Neural progenitor cell (in vitro differentiated cells): Measurements from ENCODE around the gene BBS9. TPM values are rescaled to one million over a fixed set of nuclear protein-coding genes. Genes with fewer than 3 reads are reported as not detected.

Experiments used
- DNase-seq: peaks from one replicate; pipeline ENCODE4 v3.0.0-alpha.2; 2016; ENCODE audit warnings: low spot score
- H2AFZ ChIP-seq: fragments of 200-600 bp; sonication (generic); replicated peaks from 2 replicates; pipeline ENCODE4 v1.6.1; 2016; ENCODE audit warnings: antibody characterized with exemption
- H3F3A ChIP-seq: fragments of 200-600 bp; sonication (generic); 2 replicates; pipeline ENCODE4 v1.6.1; 2016; ENCODE audit warnings: antibody characterized with exemption, low read depth
- H3K27ac ChIP-seq: fragments of 200-600 bp; sonication (generic); 2 replicates; pipeline ENCODE4 v1.5.1; 2016; ENCODE audit warnings: mild to moderate bottlenecking
- H3K27me3 ChIP-seq: fragments of 200-600 bp; sonication (generic); 2 replicates; pipeline ENCODE4 v1.6.1; 2016; ENCODE audit warnings: mild to moderate bottlenecking, moderate library complexity
- H3K36me3 ChIP-seq: fragments of 200-600 bp; sonication (generic); 2 replicates; pipeline ENCODE4 v1.5.1; 2016
- H3K4me1 ChIP-seq: fragments of 200-600 bp; sonication (generic); 2 replicates; pipeline ENCODE4 v1.6.1; 2016; ENCODE audit warnings: mixed run types
- H3K4me2 ChIP-seq: fragments of 200-600 bp; sonication (generic); 2 replicates; pipeline ENCODE4 v1.6.1; 2016
- H3K4me3 ChIP-seq: fragments of 200-600 bp; sonication (generic); 2 replicates; pipeline ENCODE4 v1.5.1; 2016
- H3K79me2 ChIP-seq: fragments of 200-600 bp; sonication (generic); 2 replicates; pipeline ENCODE4 v1.6.1; 2016; ENCODE audit warnings: low read depth
- H3K9ac ChIP-seq: fragments of 200-600 bp; sonication (generic); 2 replicates; pipeline ENCODE4 v1.6.1; 2016
- H3K9me3 ChIP-seq: fragments of 200-600 bp; sonication (generic); 2 replicates; pipeline ENCODE4 v1.5.1; 2016; ENCODE audit warnings: low read depth
- H4K20me1 ChIP-seq: fragments of 200-600 bp; sonication (generic); 2 replicates; pipeline ENCODE4 v1.6.1; 2016; ENCODE audit warnings: low read depth
- H3K27ac Mint-ChIP-seq: 3 replicates; pipeline ENCODE4 v1.8.0; 2021; ENCODE audit warnings: mixed read lengths
- H3K27me3 Mint-ChIP-seq: 2 replicates; pipeline ENCODE4 v1.8.0; 2022; ENCODE audit warnings: low read depth, mild to moderate bottlenecking, inconsistent platforms, moderate library complexity, mixed read lengths; ENCODE audit not compliant: insufficient read depth
- H3K36me3 Mint-ChIP-seq: 3 replicates; pipeline ENCODE4 v1.8.0; 2021; ENCODE audit warnings: mixed read lengths
- H3K4me1 Mint-ChIP-seq: 3 replicates; pipeline ENCODE4 v1.8.0; 2021; ENCODE audit warnings: mixed read lengths
- H3K4me3 Mint-ChIP-seq: 3 replicates; pipeline ENCODE4 v1.8.0; 2021; ENCODE audit warnings: mild to moderate bottlenecking, moderate library complexity, mixed read lengths
- H3K9me3 Mint-ChIP-seq: 3 replicates; pipeline ENCODE4 v1.8.0; 2020; ENCODE audit warnings: mixed read lengths
- EZH2 ChIP-seq: fragments of 200-600 bp; sonication (generic); IDR thresholded peaks from 2 replicates; pipeline ENCODE4 v1.6.1; 2017; ENCODE audit warnings: antibody characterized with exemption, mild to moderate bottlenecking, moderate library complexity
- EZH2phosphoT487 ChIP-seq: fragments of 200-600 bp; sonication (generic); IDR thresholded peaks from 2 replicates; pipeline ENCODE4 v1.6.1; 2017; ENCODE audit warnings: antibody characterized with exemption
- total RNA-seq: library from RNA; depleted of rRNA; stranded (reverse); fragments of >200 nt; gene quantifications from 2 replicates; pipeline ENCODE4 v1.2.3, GENCODE V29; 2015; ENCODE audit warnings: low replicate concordance
- TF ChIP-seq, protein P1 (sequence below): fragments of 200-600 bp; sonication (generic); IDR thresholded peaks from 2 replicates; pipeline ENCODE4 v1.5.1; 2017; ENCODE audit warnings: antibody characterized with exemption, mild to moderate bottlenecking

Gene BBS9
- total RNA-seq, 1 donor from 2014 or later = 40.3 TPM

DNA sequence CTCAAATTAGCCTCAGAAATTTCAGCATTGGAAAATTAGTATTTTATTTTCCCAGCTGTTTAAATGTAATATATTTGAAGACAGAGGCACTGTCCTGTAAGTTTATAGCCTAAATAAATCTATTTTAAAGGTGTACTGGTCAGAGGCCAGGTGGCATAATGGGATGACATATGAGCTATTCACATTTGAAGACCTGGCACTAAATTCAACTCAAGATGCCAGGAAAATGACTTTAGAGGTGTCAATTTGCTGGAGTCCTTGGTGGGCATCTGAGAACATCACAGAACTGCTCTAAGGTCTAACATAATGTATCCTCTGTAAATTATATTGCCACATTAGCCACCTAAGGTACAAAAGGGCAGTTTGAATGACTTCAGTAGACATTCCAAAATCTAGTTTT is 427.1 kb downstream of the BBS9 start:
- no peak overlapping the region for H3K27ac Mint-ChIP-seq
- H3K4me3 ChIP-seq = no peak overlapping the region

DNA sequence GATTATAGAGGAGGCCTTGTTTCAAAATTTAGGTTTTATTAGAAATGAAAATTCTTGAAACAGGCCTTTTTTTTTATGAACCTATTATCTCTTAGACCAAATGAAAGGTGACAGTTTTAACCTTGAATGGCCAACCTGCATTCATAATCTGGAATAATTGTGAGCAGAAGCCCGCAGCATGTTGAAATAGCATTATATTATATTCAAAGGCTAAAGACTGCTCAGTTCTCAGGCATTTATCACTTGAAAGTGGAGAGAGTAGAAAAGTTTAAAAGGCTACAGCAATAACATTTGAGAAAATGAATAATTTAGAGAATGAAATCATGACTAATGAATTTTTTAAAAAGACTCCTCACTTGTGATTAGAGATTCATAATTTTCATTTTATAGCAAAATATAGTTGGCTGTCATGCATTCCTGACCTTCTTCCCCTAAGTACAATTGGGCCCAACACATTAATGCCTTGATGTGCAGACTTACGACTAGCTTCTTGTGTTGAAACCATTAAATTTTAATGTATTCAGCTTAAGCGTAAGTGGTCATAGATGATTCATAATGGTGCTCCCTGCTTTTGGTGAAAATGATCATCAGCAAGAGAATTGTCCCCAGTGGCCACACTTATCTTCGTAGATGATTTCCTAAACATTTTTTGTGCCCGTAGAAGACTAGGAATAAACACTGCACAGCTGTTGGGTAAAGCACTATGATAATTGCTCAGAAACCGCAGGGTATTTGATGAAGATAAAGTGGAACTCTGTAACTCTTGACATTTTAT is 429.4 kb downstream of the BBS9 start:
- H3K36me3 Mint-ChIP-seq = no peaks in the 10 kb centered on the region
- Histone ChIP-seq H3K27me3 (no peaks in the 10 kb centered on the region), H3K36me3 (no peaks in the 10 kb centered on the region), H3K9me3 (no peaks in the 10 kb centered on the region), H2AFZ (no peak overlapping the region), H3F3A (no peaks in the 10 kb centered on the region), H3K4me3 (no peak overlapping the region), H3K79me2 (no peaks in the 10 kb centered on the region), H3K4me1 (peaks cover 11% of the 10 kb centered on the region), H4K20me1 (no peaks in the 10 kb centered on the region), H3K27ac (no peak overlapping the region), H3K9ac (no peak overlapping the region), H3K4me2 (no peak overlapping the region)
- no peaks in the 10 kb centered on the region for H3K27me3 Mint-ChIP-seq
- no peak overlapping the region for H3K4me3 Mint-ChIP-seq
- H3K27ac Mint-ChIP-seq = no peak overlapping the region
- no peaks in the 10 kb centered on the region for H3K4me1 Mint-ChIP-seq
- H3K9me3 Mint-ChIP-seq = no peaks in the 10 kb centered on the region
- no peak for TF ChIP-seq EZH2phosphoT487
- no peak for TF ChIP-seq EZH2
- TF ChIP-seq, protein P1, sequence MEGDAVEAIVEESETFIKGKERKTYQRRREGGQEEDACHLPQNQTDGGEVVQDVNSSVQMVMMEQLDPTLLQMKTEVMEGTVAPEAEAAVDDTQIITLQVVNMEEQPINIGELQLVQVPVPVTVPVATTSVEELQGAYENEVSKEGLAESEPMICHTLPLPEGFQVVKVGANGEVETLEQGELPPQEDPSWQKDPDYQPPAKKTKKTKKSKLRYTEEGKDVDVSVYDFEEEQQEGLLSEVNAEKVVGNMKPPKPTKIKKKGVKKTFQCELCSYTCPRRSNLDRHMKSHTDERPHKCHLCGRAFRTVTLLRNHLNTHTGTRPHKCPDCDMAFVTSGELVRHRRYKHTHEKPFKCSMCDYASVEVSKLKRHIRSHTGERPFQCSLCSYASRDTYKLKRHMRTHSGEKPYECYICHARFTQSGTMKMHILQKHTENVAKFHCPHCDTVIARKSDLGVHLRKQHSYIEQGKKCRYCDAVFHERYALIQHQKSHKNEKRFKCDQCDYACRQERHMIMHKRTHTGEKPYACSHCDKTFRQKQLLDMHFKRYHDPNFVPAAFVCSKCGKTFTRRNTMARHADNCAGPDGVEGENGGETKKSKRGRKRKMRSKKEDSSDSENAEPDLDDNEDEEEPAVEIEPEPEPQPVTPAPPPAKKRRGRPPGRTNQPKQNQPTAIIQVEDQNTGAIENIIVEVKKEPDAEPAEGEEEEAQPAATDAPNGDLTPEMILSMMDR = no peak
- no peak for DNase-seq

More for the DNA sequence above, 427.1 kb downstream of the BBS9 start:
- no peak overlapping the region for H3K9ac ChIP-seq
- H3K27ac ChIP-seq = no peak overlapping the region
- H3K4me3 Mint-ChIP-seq = no peak overlapping the region
- peaks cover 11% of the 10 kb centered on the region for H3K4me1 ChIP-seq
- no peak overlapping the region for H3K4me2 ChIP-seq
- no peak for DNase-seq
- no peaks in the 10 kb centered on the region for H3F3A ChIP-seq
- no peaks in the 10 kb centered on the region for H3K27me3 Mint-ChIP-seq
- H3K9me3 Mint-ChIP-seq = no peaks in the 10 kb centered on the region
- H3K36me3 ChIP-seq = no peaks in the 10 kb centered on the region
- H3K4me1 Mint-ChIP-seq = no peaks in the 10 kb centered on the region
- H3K79me2 ChIP-seq = no peaks in the 10 kb centered on the region
- TF ChIP-seq EZH2 = no peak
- no peak for TF ChIP-seq EZH2phosphoT487
- TF ChIP-seq, protein P1 = no peak
- H3K27me3 ChIP-seq = no peaks in the 10 kb centered on the region
- H4K20me1 ChIP-seq = no peaks in the 10 kb centered on the region
- no peak overlapping the region for H2AFZ ChIP-seq
- H3K36me3 Mint-ChIP-seq = no peaks in the 10 kb centered on the region
- H3K9me3 ChIP-seq = no peaks in the 10 kb centered on the region

DNA sequence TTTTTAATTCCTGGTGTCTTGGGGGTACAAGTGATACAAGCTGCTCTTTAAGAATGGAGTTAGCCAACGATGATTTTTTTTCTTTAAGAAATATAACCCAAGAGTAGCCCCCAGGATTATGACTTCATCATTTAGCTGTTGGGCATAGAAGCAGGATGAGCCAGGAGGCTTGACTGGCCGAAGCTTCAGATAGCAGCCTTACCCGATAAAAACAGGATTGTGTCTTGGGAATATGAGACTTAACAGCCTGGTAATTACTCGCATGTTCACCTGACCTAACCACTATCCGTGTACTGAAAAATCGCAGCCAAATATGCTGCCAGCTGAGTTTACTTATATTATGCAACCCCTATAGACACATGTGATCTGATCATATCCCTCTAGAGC is 430.0 kb downstream of the BBS9 start:
- DNase-seq = no peak
- Mint-ChIP-seq H3K4me1 (no peaks in the 10 kb centered on the region), H3K36me3 (no peaks in the 10 kb centered on the region), H3K9me3 (no peaks in the 10 kb centered on the region), H3K27ac (no peak overlapping the region), H3K4me3 (no peak overlapping the region), H3K27me3 (no peaks in the 10 kb centered on the region)
- H3K27me3 ChIP-seq = no peaks in the 10 kb centered on the region
- H3K4me3 ChIP-seq = no peak overlapping the region
- H3K79me2 ChIP-seq = no peaks in the 10 kb centered on the region
- H4K20me1 ChIP-seq = no peaks in the 10 kb centered on the region
- no peaks in the 10 kb centered on the region for H3K36me3 ChIP-seq
- H3K9me3 ChIP-seq = no peaks in the 10 kb centered on the region
- no peak overlapping the region for H3K4me2 ChIP-seq
- no peak overlapping the region for H2AFZ ChIP-seq
- H3K4me1 ChIP-seq = peaks cover 11% of the 10 kb centered on the region
- H3K9ac ChIP-seq = no peak overlapping the region
- no peak for TF ChIP-seq EZH2
- TF ChIP-seq EZH2phosphoT487 = no peak
- TF ChIP-seq, protein P1 = no peak
- H3K27ac ChIP-seq = no peak overlapping the region
- H3F3A ChIP-seq = no peaks in the 10 kb centered on the region
